HepG2 (cell line): Measurements from ENCODE around the gene RPL19. TPM values are rescaled to one million over a fixed set of nuclear protein-coding genes. Genes with fewer than 3 reads are reported as not detected.

Source experiments
- ATAC-seq: fragments of 200-7000 bp; cut with Tn5 transposase; 3 replicates; pipeline ENCODE4 v1.9.1; 2020; ENCODE audit warnings: mild to moderate bottlenecking, moderate library complexity
- BruUV-seq: library from RNA; stranded (reverse); fragments of 400-500 nt; replicated peaks from 2 replicates; lab custom pipeline; 2021; lab: Mats Ljungman, UMichigan
- CTCF ChIA-PET: fragments of 300-600 bp; formaldehyde crosslinking; extraction: SDS; loops from one replicate; lab custom pipeline; 2021; ENCODE audit warnings: low total read pairs, inconsistent platforms, low intra/inter-chr PET ratio; lab: Yijun Ruan, JAX
- POLR2A ChIA-PET: fragments of 350-600 bp; sonication (Branson Sonifier 250); formaldehyde crosslinking; loops from one replicate; lab custom pipeline; 2020; ENCODE audit warnings: antibody characterized with exemption, inconsistent platforms; lab: Yijun Ruan, JAX
- DNase-seq: peaks from one replicate; pipeline ENCODE4 v3.0.0-alpha.2; 2015; ENCODE audit warnings: low spot score
- FAIRE-seq: peaks from 3 replicates; lab custom pipeline; 2011; peaks lifted over from hg19 to GRCh38; lab: Jason Lieb, UNC
- H2AFZ ChIP-seq: one replicate; pipeline ENCODE4 v1.6.1; 2011; ENCODE audit warnings: low read length, inconsistent platforms
- H3K27ac ChIP-seq: fragments of 300-600 bp; 3 replicates; pipeline ENCODE4 v1.8.0; 2011; ENCODE audit warnings: mixed run types, mild to moderate bottlenecking, mixed read lengths, low read length, inconsistent platforms; ENCODE audit not compliant: insufficient read depth; ENCODE audit errors: extremely low read length
- H3K27me3 ChIP-seq, 2 experiments: fragments of 200-600 bp in 1 of 2; 2 replicates in 1 of 2; 3 replicates in 1 of 2; pipeline versions ENCODE4 v1.6.0 to v1.8.0; 2011; ENCODE audit warnings: low read length in 2 of 2, mild to moderate bottlenecking in 2 of 2, moderate library complexity in 2 of 2, inconsistent platforms in 1 of 2; ENCODE audit not compliant: insufficient read depth in 2 of 2, control insufficient read depth in 1 of 2
- H3K36me3 ChIP-seq, 2 experiments: fragments of 200-600 bp in 1 of 2; replicated peaks in 1 of 2; 2 replicates in 1 of 2; 3 replicates in 1 of 2; pipeline versions ENCODE4 v1.5.1 to v1.8.0; 2011; ENCODE audit warnings: low read length in 2 of 2, inconsistent platforms in 1 of 2; ENCODE audit not compliant: insufficient read depth in 2 of 2, control insufficient read depth in 1 of 2
- H3K4me1 ChIP-seq: 2 replicates; pipeline ENCODE4 v1.5.1; 2012; ENCODE audit warnings: low read length, inconsistent platforms; ENCODE audit not compliant: insufficient read depth
- H3K4me2 ChIP-seq: 2 replicates; pipeline ENCODE4 v1.6.0; 2011; ENCODE audit warnings: low read depth, low read length, inconsistent platforms
- H3K4me3 ChIP-seq, 3 experiments: fragments of 200-600 bp in 1 of 3; sonication (generic), shearing (Covaris generic) in 1 of 3; replicated peaks in 1 of 3; 2 replicates each; pipeline ENCODE4 v1.5.1; 2011 to 2016; ENCODE audit warnings: low read length in 3 of 3, inconsistent platforms in 2 of 3, low read depth in 2 of 3, mild to moderate bottlenecking in 2 of 3, control low read depth in 1 of 3, mixed read lengths in 1 of 3; ENCODE audit not compliant: insufficient read depth in 1 of 3
- H3K79me2 ChIP-seq: one replicate; pipeline ENCODE4 v1.6.1; 2011; ENCODE audit warnings: low read length, inconsistent platforms; ENCODE audit not compliant: insufficient read depth
- H3K9ac ChIP-seq: 2 replicates; pipeline ENCODE4 v1.6.0; 2011; ENCODE audit warnings: mild to moderate bottlenecking, low read depth, low read length, inconsistent platforms; ENCODE audit not compliant: insufficient read depth
- H3K9me3 ChIP-seq: 2 replicates; pipeline ENCODE4 v1.5.1; 2012; ENCODE audit warnings: mild to moderate bottlenecking, low read length
- H4K20me1 ChIP-seq: 2 replicates; pipeline ENCODE4 v1.6.0; 2011; ENCODE audit warnings: inconsistent platforms, mild to moderate bottlenecking, low read length, moderate library complexity; ENCODE audit not compliant: insufficient read depth
- BORCS8-MEF2B ChIP-seq: sonication (generic); formaldehyde crosslinking; IDR thresholded peaks from 2 replicates; pipeline ENCODE4 v1.8.0; 2022; ENCODE audit warnings: mild to moderate bottlenecking, missing genetic modification reagents
- HMGA1 ChIP-seq: sonication (generic); formaldehyde crosslinking; conservative IDR thresholded peaks from 2 replicates; pipeline ENCODE4 v1.4.0; 2020; ENCODE audit warnings: missing genetic modification reagents
- MBD4 ChIP-seq: IDR thresholded peaks from 2 replicates; pipeline ENCODE4 v1.6.1; 2012; ENCODE audit warnings: low read length, inconsistent platforms, borderline replicate concordance
- MXD4 ChIP-seq: IDR thresholded peaks from 2 replicates; pipeline ENCODE4 v1.6.1; 2016; ENCODE audit warnings: mild to moderate bottlenecking, missing biosample characterization, missing genetic modification reagents
- SATB2 ChIP-seq: sonication (generic); formaldehyde crosslinking; IDR thresholded peaks from 2 replicates; pipeline ENCODE4 v1.5.0; 2020; ENCODE audit warnings: missing genetic modification reagents
- ZBTB3 ChIP-seq: sonication (generic); formaldehyde crosslinking; IDR thresholded peaks from 2 replicates; pipeline ENCODE4 v1.4.0; 2020; ENCODE audit warnings: low read depth, mild to moderate bottlenecking, moderate library complexity, missing genetic modification reagents, borderline replicate concordance
- ZKSCAN1 ChIP-seq: fragments of 150-350 bp; IDR thresholded peaks from 2 replicates; pipeline ENCODE4 v1.6.1; 2014; ENCODE audit warnings: low read length
- ZNF160 ChIP-seq: sonication (generic); formaldehyde crosslinking; IDR thresholded peaks from 2 replicates; pipeline ENCODE4 v1.8.0; 2022; ENCODE audit warnings: mild to moderate bottlenecking, inconsistent platforms, missing genetic modification reagents
- ZNF24 ChIP-seq: fragments of 450-650 bp; IDR thresholded peaks from 2 replicates; pipeline ENCODE4 v1.6.1; 2017; ENCODE audit warnings: antibody characterized with exemption, mild to moderate bottlenecking
- ZSCAN29 ChIP-seq: sonication (generic); formaldehyde crosslinking; conservative IDR thresholded peaks from 2 replicates; pipeline ENCODE4 v1.4.0; 2020; ENCODE audit warnings: mild to moderate bottlenecking, missing genetic modification reagents
- WGBS: methylation state at CpG from one replicate; pipeline ENCODE4 v1.1.6; 2017; ENCODE audit warnings: low lambda C conversion rate; 5-methylcytosine and 5-hydroxymethylcytosine counted together
- in situ Hi-C: cut with HindIII; loops from 2 replicates; pipeline ENCODE4 v1.10.0; 2017; ENCODE audit warnings: low pct_unique_long_range_greater_than_20kb; ENCODE audit not compliant: extremely low pct_ligation_motif_present
- intact Hi-C: fragments of 100-400 bp; cut with micrococcal nuclease; formaldehyde crosslinking; loops from one replicate; pipeline ENCODE4 v1.10.0; 2022; ENCODE audit not compliant: unreplicated experiment
- polyA plus RNA-seq, 8 experiments: library from polyadenylated mRNA; depleted of rRNA in 3 of 8; stranded (reverse) in 7 of 8; unstranded in 1 of 8; fragments of >200 nt; fragmentation: Illumina TruSeq in 4 of 8; extraction: Trizol in 4 of 8; gene quantifications; 2 replicates each; pipeline versions ENCODE4 v1.2.1 to v1.2.3, GENCODE V29; 2011 to 2016; ENCODE audit warnings: low read depth in 4 of 8, missing spikeins in 1 of 8, mixed read lengths in 1 of 8; ENCODE audit not compliant: insufficient read depth in 1 of 8
- total RNA-seq, 5 experiments: library from RNA; depleted of rRNA; stranded (reverse); fragments of >200 nt; fragmentation: Illumina TruSeq; extraction: Trizol; gene quantifications; 2 replicates each; pipeline ENCODE4 v1.2.3, GENCODE V29; 2016; ENCODE audit warnings: low read depth in 1 of 5
- TF ChIP-seq, protein P1 (sequence below): sonication (generic); formaldehyde crosslinking; IDR thresholded peaks from 2 replicates; pipeline ENCODE4 v1.5.0; 2020; ENCODE audit warnings: missing genetic modification reagents, mild to moderate bottlenecking, borderline replicate concordance
- TF ChIP-seq, protein P2 (sequence below): sonication (generic); formaldehyde crosslinking; IDR thresholded peaks from 2 replicates; pipeline ENCODE4 v1.4.0; 2020; ENCODE audit warnings: missing genetic modification reagents
- TF ChIP-seq, protein P3 (sequence below): sonication (generic); formaldehyde crosslinking; IDR thresholded peaks from 2 replicates; pipeline ENCODE4 v1.4.0; 2020; ENCODE audit warnings: mild to moderate bottlenecking, missing genetic modification reagents
- TF ChIP-seq, protein P4 (sequence below): sonication (generic); formaldehyde crosslinking; IDR thresholded peaks from 2 replicates; pipeline ENCODE4 v1.5.0; 2020; ENCODE audit warnings: missing genetic modification reagents
- TF ChIP-seq, protein P5 (sequence below): sonication (generic); formaldehyde crosslinking; IDR thresholded peaks from 2 replicates; pipeline ENCODE4 v1.4.0; 2020; ENCODE audit warnings: mild to moderate bottlenecking, missing genetic modification reagents
- TF ChIP-seq, protein P6 (sequence below): sonication (generic); formaldehyde crosslinking; IDR thresholded peaks from 2 replicates; pipeline ENCODE4 v1.8.0; 2022; ENCODE audit warnings: missing genetic modification reagents, low read depth, mild to moderate bottlenecking, borderline replicate concordance

The RPL19 gene
- total and polyA plus RNA-seq, 2 of the 13 experiments (the other 11 are each of a cell fraction or from before 2014, with no cell fraction given): 2,522 to 2,768 TPM

DNA sequence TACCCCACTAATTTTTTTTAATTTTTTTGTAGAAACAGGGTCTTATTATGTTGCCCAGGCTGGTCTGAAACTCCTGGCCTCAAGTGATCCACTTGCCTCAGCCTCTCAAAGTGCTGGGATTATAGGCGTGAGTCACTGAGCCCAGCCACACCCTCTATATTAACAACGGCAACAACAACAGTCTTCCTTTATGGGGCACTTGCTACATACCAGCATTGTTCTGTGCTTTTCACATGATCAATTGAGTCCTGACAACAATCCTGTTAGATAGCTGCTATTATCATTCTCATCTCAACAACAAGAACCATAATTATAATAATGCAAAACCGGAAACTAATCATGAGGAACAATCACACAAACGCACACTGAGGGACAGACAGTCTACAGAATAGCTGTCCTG, 21.5 kb upstream of the RPL19 start:
- Histone ChIP-seq H3K4me1 (no peaks in the 10 kb centered on the region), H3K79me2 (no peaks in the 10 kb centered on the region), H2AFZ (no peak overlapping the region), H3K36me3 (no peaks in the 10 kb centered on the region), H3K27ac (no peak overlapping the region), H3K9me3 (no peaks in the 10 kb centered on the region), H3K4me2 (no peak overlapping the region), H3K27me3 (no peaks in the 10 kb centered on the region), H3K4me3 (no peak overlapping the region), H3K9ac (no peak overlapping the region), H4K20me1 (no peaks in the 10 kb centered on the region; the same call in 1 of the 2 replicates)
- no TSS peak for BruUV-seq
- ChIA-PET POLR2A (no interaction called here), CTCF (no interaction called here)
- ATAC-seq (no peak), FAIRE-seq (no peak), DNase-seq (no peak)
- intact Hi-C loops (no loop called here), in situ Hi-C loops (no loop called here)
- 87% methylated on average over 4 of the region's 4 CpGs for WGBS
- no peak for TF ChIP-seq ZNF160 (CRISPR knock-in tag)
- TF ChIP-seq, protein P1, sequence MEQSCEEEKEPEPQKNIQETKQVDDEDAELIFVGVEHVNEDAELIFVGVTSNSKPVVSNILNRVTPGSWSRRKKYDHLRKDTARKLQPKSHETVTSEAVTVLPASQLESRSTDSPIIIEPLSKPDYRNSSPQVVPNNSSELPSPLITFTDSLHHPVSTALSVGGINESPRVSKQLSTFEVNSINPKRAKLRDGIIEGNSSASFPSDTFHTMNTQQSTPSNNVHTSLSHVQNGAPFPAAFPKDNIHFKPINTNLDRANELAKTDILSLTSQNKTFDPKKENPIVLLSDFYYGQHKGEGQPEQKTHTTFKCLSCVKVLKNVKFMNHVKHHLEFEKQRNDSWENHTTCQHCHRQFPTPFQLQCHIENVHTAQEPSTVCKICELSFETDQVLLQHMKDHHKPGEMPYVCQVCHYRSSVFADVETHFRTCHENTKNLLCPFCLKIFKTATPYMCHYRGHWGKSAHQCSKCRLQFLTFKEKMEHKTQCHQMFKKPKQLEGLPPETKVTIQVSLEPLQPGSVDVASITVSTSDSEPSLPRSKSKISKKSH (CRISPR knock-in tag): no peak
- TF ChIP-seq, protein P2, sequence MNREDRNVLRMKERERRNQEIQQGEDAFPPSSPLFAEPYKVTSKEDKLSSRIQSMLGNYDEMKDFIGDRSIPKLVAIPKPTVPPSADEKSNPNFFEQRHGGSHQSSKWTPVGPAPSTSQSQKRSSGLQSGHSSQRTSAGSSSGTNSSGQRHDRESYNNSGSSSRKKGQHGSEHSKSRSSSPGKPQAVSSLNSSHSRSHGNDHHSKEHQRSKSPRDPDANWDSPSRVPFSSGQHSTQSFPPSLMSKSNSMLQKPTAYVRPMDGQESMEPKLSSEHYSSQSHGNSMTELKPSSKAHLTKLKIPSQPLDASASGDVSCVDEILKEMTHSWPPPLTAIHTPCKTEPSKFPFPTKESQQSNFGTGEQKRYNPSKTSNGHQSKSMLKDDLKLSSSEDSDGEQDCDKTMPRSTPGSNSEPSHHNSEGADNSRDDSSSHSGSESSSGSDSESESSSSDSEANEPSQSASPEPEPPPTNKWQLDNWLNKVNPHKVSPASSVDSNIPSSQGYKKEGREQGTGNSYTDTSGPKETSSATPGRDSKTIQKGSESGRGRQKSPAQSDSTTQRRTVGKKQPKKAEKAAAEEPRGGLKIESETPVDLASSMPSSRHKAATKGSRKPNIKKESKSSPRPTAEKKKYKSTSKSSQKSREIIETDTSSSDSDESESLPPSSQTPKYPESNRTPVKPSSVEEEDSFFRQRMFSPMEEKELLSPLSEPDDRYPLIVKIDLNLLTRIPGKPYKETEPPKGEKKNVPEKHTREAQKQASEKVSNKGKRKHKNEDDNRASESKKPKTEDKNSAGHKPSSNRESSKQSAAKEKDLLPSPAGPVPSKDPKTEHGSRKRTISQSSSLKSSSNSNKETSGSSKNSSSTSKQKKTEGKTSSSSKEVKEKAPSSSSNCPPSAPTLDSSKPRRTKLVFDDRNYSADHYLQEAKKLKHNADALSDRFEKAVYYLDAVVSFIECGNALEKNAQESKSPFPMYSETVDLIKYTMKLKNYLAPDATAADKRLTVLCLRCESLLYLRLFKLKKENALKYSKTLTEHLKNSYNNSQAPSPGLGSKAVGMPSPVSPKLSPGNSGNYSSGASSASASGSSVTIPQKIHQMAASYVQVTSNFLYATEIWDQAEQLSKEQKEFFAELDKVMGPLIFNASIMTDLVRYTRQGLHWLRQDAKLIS (CRISPR knock-in tag): no peak
- TF ChIP-seq, protein P3, sequence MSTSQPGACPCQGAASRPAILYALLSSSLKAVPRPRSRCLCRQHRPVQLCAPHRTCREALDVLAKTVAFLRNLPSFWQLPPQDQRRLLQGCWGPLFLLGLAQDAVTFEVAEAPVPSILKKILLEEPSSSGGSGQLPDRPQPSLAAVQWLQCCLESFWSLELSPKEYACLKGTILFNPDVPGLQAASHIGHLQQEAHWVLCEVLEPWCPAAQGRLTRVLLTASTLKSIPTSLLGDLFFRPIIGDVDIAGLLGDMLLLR: no peak
- TF ChIP-seq BORCS8-MEF2B (CRISPR knock-in tag): no peak
- no peak for TF ChIP-seq SATB2 (CRISPR knock-in tag)
- TF ChIP-seq, protein P4, sequence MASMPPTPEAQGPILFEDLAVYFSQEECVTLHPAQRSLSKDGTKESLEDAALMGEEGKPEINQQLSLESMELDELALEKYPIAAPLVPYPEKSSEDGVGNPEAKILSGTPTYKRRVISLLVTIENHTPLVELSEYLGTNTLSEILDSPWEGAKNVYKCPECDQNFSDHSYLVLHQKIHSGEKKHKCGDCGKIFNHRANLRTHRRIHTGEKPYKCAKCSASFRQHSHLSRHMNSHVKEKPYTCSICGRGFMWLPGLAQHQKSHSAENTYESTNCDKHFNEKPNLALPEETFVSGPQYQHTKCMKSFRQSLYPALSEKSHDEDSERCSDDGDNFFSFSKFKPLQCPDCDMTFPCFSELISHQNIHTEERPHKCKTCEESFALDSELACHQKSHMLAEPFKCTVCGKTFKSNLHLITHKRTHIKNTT: no peak
- no peak for TF ChIP-seq ZKSCAN1
- no peak for TF ChIP-seq MBD4
- TF ChIP-seq, protein P5, sequence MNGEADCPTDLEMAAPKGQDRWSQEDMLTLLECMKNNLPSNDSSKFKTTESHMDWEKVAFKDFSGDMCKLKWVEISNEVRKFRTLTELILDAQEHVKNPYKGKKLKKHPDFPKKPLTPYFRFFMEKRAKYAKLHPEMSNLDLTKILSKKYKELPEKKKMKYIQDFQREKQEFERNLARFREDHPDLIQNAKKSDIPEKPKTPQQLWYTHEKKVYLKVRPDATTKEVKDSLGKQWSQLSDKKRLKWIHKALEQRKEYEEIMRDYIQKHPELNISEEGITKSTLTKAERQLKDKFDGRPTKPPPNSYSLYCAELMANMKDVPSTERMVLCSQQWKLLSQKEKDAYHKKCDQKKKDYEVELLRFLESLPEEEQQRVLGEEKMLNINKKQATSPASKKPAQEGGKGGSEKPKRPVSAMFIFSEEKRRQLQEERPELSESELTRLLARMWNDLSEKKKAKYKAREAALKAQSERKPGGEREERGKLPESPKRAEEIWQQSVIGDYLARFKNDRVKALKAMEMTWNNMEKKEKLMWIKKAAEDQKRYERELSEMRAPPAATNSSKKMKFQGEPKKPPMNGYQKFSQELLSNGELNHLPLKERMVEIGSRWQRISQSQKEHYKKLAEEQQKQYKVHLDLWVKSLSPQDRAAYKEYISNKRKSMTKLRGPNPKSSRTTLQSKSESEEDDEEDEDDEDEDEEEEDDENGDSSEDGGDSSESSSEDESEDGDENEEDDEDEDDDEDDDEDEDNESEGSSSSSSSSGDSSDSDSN (CRISPR knock-in tag): no peak
- no peak for TF ChIP-seq ZSCAN29 (CRISPR knock-in tag)
- TF ChIP-seq, protein P6, sequence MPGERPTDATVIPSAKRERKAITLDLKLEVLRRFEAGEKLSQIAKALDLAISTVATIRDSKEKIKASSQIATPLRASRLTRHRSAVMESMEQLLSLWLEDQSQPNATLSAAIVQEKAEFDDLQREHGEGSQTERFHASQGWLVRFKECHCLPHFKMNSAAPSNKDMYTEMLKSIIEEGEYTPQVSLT (CRISPR knock-in tag): no peak
- TF ChIP-seq ZBTB3: no peak
- no peak for TF ChIP-seq MXD4
- TF ChIP-seq ZNF24: no peak
- TF ChIP-seq HMGA1 (CRISPR knock-in tag): no peak
